ENCODE results near the gene NR3C2. TPM values are rescaled to one million over a fixed set of nuclear protein-coding genes. Genes with fewer than 3 reads are reported as not detected.

NR3C2 gene
- total and polyA plus RNA-seq, 2 experiments from 2014 or later: 1.2 to 3.0 TPM

DNA sequence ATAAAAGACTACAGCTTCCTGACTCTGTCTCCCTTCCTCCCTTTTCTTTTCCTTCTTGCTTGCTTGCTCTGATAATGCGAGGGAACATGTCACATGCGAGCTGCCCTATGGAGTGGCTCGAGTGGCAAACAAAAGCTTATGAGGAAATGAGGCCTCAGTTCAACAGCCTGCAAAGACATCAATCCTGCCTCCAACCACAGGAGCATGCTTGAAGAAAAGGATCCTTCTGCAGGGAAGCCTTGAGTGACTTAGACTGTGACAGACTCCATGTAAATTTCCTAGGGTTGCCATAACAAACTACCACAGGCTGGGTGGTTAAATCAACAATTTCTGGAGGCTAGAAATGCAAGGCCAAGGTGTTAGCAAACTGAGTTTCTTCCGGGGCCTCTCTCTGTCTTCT is 152.5 kb downstream of the NR3C2 start:
- no peaks in the 10 kb centered on the region for H3K27me3 Mint-ChIP-seq (ENCODE audit: insufficient read depth, low read depth, poor library complexity)
- peak; percentile 42; the same call in 2 of the 3 replicates for ATAC-seq
- no peak overlapping the region; the same call in 1 of the 2 replicates for H3K27ac Mint-ChIP-seq

GRCh38 chr4:148288448-148288847 is 153.8 kb downstream of the NR3C2 start:
- no peaks in the 10 kb centered on the region for H3K79me2 ChIP-seq (replicated peaks; ENCODE audit: insufficient read depth)
- no peaks in the 10 kb centered on the region for H3K27me3 Mint-ChIP-seq (ENCODE audit: insufficient read depth, low read depth, poor library complexity)
- peaks cover 4% of the 10 kb centered on the region; the same call in 2 of the 3 replicates for H3K4me1 Mint-ChIP-seq
- no peaks in the 10 kb centered on the region for H3K27me3 ChIP-seq (ENCODE audit: insufficient read depth)
- H3K4me1 ChIP-seq (ENCODE audit: insufficient read depth): no peaks in the 10 kb centered on the region
- no peaks in the 10 kb centered on the region for H3K36me3 Mint-ChIP-seq (ENCODE audit: low read depth)
- no peak overlapping the region for H3K27ac Mint-ChIP-seq
- ATAC-seq: no peak
- H3K9me2 ChIP-seq (ENCODE audit: insufficient read depth): no peaks in the 10 kb centered on the region
- no peaks in the 10 kb centered on the region for H3F3A ChIP-seq (replicated peaks; ENCODE audit: low read depth)
- no peak for DNase-seq (ENCODE audit: low spot score)
- H4K20me1 ChIP-seq (replicated peaks; ENCODE audit: insufficient read depth): no peaks in the 10 kb centered on the region
- no peak overlapping the region for H3K4me3 ChIP-seq
- H3K36me3 ChIP-seq (ENCODE audit: insufficient read depth): no peaks in the 10 kb centered on the region
- no peak overlapping the region for H3K27ac ChIP-seq (ENCODE audit: low read depth)
- no peak overlapping the region for H3K4me3 Mint-ChIP-seq
- H2AFZ ChIP-seq: no peak overlapping the region
- H3K4me2 ChIP-seq: no peak overlapping the region
- H3K9me3 Mint-ChIP-seq: no peaks in the 10 kb centered on the region
- TF ChIP-seq POLR2AphosphoS5 (IDR thresholded peaks at IDR 0.05; ENCODE audit: low read depth): no peak
- no peak for TF ChIP-seq NANOG (IDR thresholded peaks at IDR 0.05; ENCODE audit: borderline replicate concordance)
- no peak for TF ChIP-seq ZNF114 (CRISPR knock-in tag; IDR thresholded peaks at IDR 0.05)
- TF ChIP-seq, protein P1, sequence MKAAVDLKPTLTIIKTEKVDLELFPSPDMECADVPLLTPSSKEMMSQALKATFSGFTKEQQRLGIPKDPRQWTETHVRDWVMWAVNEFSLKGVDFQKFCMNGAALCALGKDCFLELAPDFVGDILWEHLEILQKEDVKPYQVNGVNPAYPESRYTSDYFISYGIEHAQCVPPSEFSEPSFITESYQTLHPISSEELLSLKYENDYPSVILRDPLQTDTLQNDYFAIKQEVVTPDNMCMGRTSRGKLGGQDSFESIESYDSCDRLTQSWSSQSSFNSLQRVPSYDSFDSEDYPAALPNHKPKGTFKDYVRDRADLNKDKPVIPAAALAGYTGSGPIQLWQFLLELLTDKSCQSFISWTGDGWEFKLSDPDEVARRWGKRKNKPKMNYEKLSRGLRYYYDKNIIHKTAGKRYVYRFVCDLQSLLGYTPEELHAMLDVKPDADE (IDR thresholded peaks at IDR 0.05): no peak
- TF ChIP-seq CREB1 (CRISPR knock-in tag; IDR thresholded peaks at IDR 0.05; ENCODE audit: low read depth): no peak
- TF ChIP-seq, protein P2, sequence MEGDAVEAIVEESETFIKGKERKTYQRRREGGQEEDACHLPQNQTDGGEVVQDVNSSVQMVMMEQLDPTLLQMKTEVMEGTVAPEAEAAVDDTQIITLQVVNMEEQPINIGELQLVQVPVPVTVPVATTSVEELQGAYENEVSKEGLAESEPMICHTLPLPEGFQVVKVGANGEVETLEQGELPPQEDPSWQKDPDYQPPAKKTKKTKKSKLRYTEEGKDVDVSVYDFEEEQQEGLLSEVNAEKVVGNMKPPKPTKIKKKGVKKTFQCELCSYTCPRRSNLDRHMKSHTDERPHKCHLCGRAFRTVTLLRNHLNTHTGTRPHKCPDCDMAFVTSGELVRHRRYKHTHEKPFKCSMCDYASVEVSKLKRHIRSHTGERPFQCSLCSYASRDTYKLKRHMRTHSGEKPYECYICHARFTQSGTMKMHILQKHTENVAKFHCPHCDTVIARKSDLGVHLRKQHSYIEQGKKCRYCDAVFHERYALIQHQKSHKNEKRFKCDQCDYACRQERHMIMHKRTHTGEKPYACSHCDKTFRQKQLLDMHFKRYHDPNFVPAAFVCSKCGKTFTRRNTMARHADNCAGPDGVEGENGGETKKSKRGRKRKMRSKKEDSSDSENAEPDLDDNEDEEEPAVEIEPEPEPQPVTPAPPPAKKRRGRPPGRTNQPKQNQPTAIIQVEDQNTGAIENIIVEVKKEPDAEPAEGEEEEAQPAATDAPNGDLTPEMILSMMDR (conservative IDR thresholded peaks at IDR 0.05; ENCODE audit: low read depth in 2 of 2): no peak
- no peak for TF ChIP-seq ZNF462 (CRISPR knock-in tag; IDR thresholded peaks at IDR 0.05)
- TF ChIP-seq STAT1 (IDR thresholded peaks at IDR 0.05; ENCODE audit: unreplicated experiment): no peak
- no peak for TF ChIP-seq EZH2phosphoT487 (IDR thresholded peaks at IDR 0.05; ENCODE audit: unreplicated experiment)
- TF ChIP-seq ZNF331 (CRISPR knock-in tag; IDR thresholded peaks at IDR 0.05; ENCODE audit: low read depth): no peak
- no peak for TF ChIP-seq JUNB (IDR thresholded peaks at IDR 0.05; ENCODE audit: unreplicated experiment)

More for the DNA sequence above, 152.5 kb downstream of the NR3C2 start:
- Histone ChIP-seq H3K9me2 (ENCODE audit: insufficient read depth) (no peaks in the 10 kb centered on the region), H3K27me3 (ENCODE audit: insufficient read depth) (no peaks in the 10 kb centered on the region), H3K27ac (ENCODE audit: low read depth) (no peak overlapping the region), H3K4me1 (ENCODE audit: insufficient read depth) (no peaks in the 10 kb centered on the region), H3F3A (replicated peaks; ENCODE audit: low read depth) (no peaks in the 10 kb centered on the region), H3K36me3 (ENCODE audit: insufficient read depth) (no peaks in the 10 kb centered on the region), H3K4me3 (no peak overlapping the region), H4K20me1 (replicated peaks; ENCODE audit: insufficient read depth) (no peaks in the 10 kb centered on the region), H2AFZ (0 out of 2 replicates have a peak overlapping the region, but pooled peaks have one; percentile 8), H3K4me2 (no peak overlapping the region), H3K79me2 (replicated peaks; ENCODE audit: insufficient read depth) (no peaks in the 10 kb centered on the region)
- H3K9me3 Mint-ChIP-seq: no peaks in the 10 kb centered on the region
- H3K4me1 Mint-ChIP-seq: peaks cover 4% of the 10 kb centered on the region; the same call in 2 of the 3 replicates
- no peaks in the 10 kb centered on the region for H3K36me3 Mint-ChIP-seq (ENCODE audit: low read depth)
- no peak for TF ChIP-seq ZNF114 (CRISPR knock-in tag; IDR thresholded peaks at IDR 0.05)
- TF ChIP-seq EZH2 (IDR thresholded peaks at IDR 0.05; ENCODE audit: low read depth, unreplicated experiment): no peak
- no peak overlapping the region for H3K4me3 Mint-ChIP-seq
- DNase-seq (ENCODE audit: low spot score): no peak
